ENCODE measurements around the gene STXBP1.

The STXBP1 gene

DNA sequence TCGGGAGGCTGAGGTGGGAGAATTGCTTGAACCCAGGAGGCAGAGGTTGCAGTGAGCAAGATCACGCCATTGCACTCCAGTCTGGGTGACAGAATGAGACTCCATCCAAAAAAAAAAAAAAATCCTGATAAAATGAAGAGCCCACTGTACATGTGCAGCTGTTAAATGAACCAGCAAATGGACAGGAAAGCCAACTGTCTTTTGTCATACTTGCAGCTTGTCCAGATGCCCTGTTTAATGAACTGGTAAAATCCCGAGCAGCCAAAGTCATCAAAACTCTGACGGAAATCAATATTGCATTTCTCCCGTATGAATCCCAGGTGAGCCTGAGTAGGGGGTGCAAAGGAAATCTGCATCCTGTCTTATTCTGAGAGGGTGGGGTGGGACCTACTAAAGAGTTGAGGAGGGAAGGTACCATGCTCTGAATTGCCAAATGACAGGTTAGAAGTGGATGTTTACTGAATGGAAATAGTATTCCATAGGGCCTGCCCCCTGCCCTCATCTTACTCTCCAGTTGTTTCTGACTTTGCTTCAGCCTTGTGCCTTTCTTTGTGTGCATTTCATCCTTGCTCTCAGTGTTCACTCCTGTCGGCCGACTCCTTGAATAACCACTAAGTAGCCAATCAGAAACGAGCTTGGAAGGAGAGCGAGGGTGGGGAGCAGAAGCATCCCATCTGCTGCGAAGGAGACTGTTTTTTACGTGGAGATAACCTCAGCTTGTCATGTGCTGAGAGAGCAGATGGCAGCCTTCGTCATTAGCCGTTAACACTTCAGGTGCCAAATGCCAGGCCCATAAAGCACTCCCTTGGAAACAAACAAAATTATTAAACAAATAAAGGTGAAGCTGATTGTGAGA, 49.0 kb downstream of the STXBP1 start:
- DNase-seq = no peak

- DNase-seq = no peak
These were observed 50.5 kb downstream of the STXBP1 start for GRCh38 chr9:127662617-127663016.

DNA sequence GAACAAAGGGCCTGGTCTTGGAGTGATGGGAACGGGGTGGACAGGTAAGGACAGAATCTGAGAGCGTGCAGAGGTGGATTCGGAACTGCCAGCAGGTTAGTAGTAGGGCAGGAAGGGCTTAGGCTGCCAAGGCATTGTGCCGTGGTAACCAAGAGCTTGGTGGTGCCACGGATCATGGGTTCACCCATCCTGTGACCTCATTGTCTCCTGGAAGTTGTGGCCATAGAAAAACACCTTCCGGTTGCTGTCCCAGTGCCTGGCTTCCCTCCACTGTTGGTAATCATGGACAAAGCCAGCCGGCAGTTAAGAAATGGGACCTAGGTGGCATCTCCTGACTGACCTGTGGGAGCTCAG, 52.2 kb downstream of the STXBP1 start:
- no peak for DNase-seq

GRCh38 chr9:127664678-127665507, 52.8 kb downstream of the STXBP1 start:
- DNase-seq = no peak

DNA sequence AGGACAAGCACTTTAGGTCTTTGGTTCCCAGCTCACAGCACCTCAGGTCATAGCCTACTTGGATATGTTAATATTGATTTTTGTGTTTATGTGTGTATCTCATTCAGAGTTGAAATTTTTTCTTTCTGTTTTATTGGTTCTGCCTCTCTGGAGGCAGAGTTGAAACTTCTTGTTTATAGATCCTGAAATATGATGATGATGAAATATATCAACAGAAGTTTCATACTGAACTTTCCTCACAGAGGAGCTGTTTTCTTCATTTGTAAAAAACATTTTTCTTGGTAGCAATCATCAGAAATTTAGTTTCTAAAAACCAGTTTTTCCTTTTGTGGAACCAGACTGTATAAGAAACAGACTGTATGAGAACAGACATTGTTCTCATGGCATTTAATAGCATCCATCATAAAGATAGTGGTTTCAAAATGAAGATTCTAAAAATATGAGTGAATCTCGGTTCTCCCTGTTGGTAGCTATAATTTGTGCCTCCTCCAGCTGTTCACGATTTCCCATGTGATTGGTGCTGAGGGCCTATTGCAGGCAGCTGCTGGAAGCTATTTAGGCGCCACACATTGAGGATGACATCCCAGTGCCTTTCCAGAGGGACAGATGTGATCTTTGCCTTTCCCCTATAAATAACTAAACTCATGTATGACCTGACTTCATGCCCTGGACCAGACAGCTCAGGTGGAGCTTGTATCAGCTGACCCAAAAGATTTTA, 55.2 kb downstream of the STXBP1 start:
- no peak for DNase-seq

DNA sequence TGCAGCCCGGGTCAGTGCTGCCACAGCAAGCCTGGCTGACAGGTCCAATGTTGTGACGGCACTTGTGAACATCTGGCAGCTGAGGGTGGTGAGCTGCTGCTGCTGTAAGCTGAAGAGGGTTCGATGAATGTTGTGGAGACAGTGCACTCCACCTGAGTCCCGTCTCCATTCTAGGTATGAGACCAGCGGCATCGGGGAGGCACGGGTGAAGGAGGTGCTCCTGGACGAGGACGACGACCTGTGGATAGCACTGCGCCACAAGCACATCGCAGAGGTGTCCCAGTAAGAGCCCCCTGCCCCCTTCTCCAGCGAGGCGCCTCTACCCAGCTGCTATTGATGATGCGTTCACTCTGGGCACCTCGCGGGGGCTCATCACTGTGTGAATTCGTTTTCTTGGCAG, 55.8 kb downstream of the STXBP1 start:
- no peak for DNase-seq

DNA sequence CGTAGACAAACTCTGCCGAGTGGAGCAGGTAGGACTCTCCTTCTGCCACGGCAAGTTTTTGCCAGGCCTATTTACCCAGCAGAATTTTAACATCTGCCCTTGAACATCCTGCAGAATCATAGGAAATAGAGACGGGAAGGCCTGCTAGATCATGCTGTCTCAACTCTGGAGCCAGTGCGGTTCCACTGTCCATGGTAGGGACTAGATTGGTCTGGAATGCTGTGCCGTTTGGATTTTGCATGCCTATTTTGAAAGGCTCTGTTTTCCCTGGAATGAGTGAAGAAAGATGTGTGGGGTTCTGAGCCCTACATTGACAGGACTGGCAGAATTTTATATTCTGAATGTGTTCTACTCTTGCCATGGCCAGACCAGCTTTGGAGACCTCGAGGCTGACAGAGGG, 61.2 kb downstream of the STXBP1 start:
- DNase-seq = no peak

- DNase-seq = no peak
These were observed 64.6 kb downstream of the STXBP1 start for GRCh38 chr9:127676638-127677037.

- no peak for DNase-seq
These were observed 67.4 kb downstream of the STXBP1 start for GRCh38 chr9:127679506-127679905.

- no peak for DNase-seq
These were observed 68.1 kb downstream of the STXBP1 start for GRCh38 chr9:127680226-127680625.

- no peak for DNase-seq
These were observed 68.8 kb downstream of the STXBP1 start for GRCh38 chr9:127680846-127681245.

DNA sequence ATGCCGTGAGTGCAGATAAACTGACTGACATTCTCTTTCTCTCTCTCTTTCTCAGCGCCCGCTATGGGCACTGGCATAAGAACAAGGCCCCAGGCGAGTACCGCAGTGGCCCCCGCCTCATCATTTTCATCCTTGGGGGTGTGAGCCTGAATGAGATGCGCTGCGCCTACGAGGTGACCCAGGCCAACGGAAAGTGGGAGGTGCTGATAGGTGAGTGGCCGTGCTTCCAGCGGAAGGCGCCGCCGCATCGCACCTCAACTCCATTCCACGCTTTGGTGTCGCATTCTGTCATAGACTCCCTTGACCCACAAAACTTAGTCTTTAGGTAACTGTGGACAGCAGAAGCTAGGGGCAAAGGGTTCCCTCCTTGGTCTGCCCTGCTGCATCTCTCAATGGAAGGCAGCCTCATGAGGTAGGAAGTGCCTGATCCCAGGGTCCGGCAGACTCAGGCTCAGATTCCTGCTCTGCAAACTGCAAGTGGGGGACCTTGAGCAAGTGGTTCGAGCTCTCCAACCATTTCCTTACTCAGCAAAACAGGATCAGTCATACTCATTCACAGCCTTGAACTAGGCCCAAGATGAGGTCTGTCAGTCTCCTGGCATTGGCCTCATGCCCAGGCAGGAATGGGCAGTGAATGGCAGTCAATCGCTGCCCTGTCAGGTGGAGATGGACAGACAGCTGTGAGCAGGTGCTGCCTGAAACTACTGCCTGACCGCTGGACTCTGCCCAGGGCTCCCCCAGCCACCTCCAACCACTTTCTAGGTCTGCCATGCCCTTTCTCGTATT, 70.5 kb downstream of the STXBP1 start:
- DNase-seq = no peak

DNA sequence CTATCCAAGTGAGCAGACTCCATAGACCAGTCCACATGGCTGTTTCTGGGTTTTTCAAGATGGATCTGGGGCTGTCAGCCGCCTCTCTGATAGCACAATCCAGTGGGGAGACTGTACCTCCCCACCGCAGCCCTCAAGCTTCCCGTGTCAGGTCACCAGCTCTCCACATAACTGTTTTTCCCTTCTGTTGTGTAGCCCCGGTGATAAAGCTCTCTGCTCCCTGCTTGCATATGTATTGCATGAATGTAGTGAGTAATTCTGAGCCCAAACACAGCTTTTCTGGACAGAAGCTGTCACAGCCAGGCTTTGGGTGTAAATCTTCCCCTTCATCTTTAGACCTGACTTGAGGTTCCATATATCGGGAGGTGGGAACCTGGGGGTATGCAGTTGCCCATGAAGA, 71.6 kb downstream of the STXBP1 start:
- DNase-seq = no peak

GRCh38 chr9:127684576-127684975, 72.5 kb downstream of the STXBP1 start:
- DNase-seq = peak in 1 of 2 experiments; percentile 13

DNA sequence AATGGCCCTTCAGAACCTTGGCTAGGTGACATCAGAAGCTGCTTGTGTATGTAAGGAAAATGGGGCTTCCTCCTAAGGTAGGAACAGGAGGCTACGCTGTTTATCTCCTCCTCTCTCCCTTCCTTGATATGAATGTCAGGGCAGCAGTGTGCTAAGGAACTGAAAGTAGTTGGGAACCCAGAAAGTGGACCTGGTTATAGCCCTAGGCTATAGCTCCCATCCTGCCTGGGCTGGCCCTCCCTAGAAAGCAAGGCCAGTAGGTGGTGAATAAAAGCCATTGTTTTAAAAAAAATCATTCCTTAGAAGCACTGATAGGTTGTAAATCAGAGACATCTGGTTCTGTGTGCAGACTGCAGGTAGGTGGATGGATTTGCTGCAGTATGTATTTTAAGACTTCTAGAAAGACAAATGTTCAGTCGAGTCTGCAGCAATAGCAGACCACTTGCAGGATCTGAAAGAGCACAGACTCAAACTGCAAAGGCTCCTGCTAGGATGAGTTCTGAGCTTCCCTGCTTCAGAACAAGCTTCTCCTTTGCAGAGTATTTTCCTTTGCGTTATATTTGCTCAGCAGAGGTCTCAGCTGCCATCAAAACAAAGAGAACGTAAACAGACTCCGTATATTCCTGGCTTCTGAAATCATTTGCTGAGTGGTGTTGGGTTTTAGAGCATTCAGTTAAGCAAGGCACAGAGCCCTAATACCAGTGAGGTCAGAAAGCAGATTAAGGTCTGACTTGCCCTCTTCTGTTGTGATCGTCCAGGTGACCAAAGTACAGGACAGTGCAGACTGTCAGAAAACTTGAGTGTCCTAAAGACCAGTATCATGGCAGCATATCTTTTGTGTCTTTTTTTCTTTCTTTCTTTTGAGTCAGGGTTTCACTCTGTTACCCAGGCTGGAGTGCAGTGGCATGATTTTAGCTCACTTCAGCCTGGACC, 74.7 kb downstream of the STXBP1 start:
- no peak for DNase-seq

GRCh38 chr9:127689329-127690000, 77.4 kb downstream of the STXBP1 start:
- no peak for DNase-seq

DNA sequence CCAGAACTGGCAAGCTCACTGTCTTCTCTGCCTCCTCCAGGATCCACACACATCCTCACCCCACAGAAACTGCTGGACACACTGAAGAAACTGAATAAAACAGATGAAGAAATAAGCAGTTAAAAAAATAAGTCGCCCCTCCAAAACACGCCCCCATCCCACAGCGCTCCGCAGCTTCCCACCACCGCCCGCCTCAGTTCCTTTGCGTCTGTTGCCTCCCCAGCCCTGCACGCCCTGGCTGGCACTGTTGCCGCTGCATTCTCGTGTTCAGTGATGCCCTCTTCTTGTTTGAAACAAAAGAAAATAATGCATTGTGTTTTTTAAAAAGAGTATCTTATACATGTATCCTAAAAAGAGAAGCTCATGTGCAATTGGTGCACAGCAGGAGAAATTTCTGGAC, 78.7 kb downstream of the STXBP1 start:
- DNase-seq = no peak

DNA sequence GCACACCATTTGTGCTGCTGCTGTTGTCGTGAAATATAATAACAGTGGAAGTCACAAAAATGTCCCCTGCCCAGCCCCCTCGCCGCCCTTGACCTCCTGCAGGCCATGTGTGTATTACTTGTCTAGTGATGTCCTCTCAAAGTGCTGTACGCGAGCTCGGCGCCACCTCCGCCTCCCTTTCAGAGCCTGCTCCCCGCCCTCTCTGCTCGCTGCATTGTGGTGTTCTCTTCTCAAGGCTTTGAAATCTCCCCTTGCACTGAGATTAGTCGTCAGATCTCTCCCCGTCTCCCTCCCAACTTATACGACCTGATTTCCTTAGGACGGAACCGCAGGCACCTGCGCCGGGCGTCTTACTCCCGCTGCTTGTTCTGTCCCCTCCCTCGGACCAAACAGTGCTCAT, 80.0 kb downstream of the STXBP1 start:
- DNase-seq = no peak

- no peak for DNase-seq
These were observed 81.1 kb downstream of the STXBP1 start for GRCh38 chr9:127693143-127693542.

DNA sequence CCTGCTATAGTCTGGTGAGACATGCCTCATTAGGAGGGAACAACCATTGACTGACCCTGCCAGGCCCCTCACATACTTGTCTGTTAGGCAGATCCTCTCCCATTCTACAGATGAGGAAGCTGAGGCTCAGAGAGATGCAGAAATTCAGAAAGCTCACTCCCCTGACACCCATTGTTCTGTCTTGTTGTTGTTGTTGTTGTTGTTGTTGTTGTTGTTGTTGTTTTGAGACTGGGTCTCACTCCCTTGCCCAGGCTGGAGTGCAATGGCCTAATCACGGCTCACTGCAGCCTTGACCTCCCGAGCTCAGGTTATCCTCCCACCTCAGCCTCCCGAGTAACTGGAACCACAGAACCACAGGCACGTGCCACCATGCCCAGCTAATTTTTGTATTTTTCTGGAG, 81.6 kb downstream of the STXBP1 start:
- DNase-seq = no peak
